PFSK-1 (cell line): ENCODE data around the gene OR2A12.

Experiments used
- FOXP2 ChIP-seq: optimal IDR thresholded peaks from 2 replicates; pipeline ENCODE3; 2011; ENCODE audit warnings: borderline replicate concordance, control low read depth, inconsistent platforms; ENCODE audit not compliant: insufficient read depth; ENCODE audit errors: extremely low read length, extremely low read depth
- POLR2AphosphoS5 ChIP-seq: IDR thresholded peaks from 2 replicates; pipeline ENCODE4 v1.6.1; 2012; ENCODE audit warnings: low read depth, mild to moderate bottlenecking, control low read depth, low read length, moderate library complexity
- REST ChIP-seq, 2 experiments: IDR thresholded peaks; 2 replicates each; pipeline versions ENCODE4 v1.6.1 to v1.8.0; 2011 to 2012; ENCODE audit warnings: low read depth in 2 of 2, low read length in 2 of 2, control low read depth in 1 of 2, inconsistent platforms in 1 of 2, mild to moderate bottlenecking in 1 of 2, moderate library complexity in 1 of 2; ENCODE audit not compliant: insufficient read depth in 1 of 2
- SIN3A ChIP-seq: IDR thresholded peaks from 2 replicates; pipeline ENCODE4 v1.6.1; 2012; ENCODE audit warnings: mild to moderate bottlenecking, low read length, moderate library complexity, borderline replicate concordance; ENCODE audit not compliant: insufficient read depth
- TAF1 ChIP-seq: IDR thresholded peaks from 2 replicates; pipeline ENCODE4 v1.6.1; 2012; ENCODE audit warnings: low read length, control low read depth, borderline replicate concordance; ENCODE audit not compliant: insufficient read depth

- TF ChIP-seq SIN3A: no peak
- no peak for TF ChIP-seq POLR2AphosphoS5
- TF ChIP-seq TAF1: no peak
- TF ChIP-seq REST (IDR thresholded peaks at IDR 0.05; ENCODE audit: insufficient read depth in 1 of 2, low read depth in 2 of 2, low read length in 2 of 2): no peak
- TF ChIP-seq FOXP2: no peak
Measured at GRCh38 chr7:144142187-144142586, 56.1 kb downstream of the OR2A12 start.
